Esophagus muscularis mucosa (tissue), 4 donors: ENCODE data around the gene ADAMTS2.

ENCODE experiments used
- CTCF ChIP-seq, 3 experiments: fragments of 200-600 bp in 2 of 3; fragments of 450-650 bp in 1 of 3; sonication (generic) in 2 of 3; IDR thresholded peaks; one replicate each; pipeline ENCODE4 v1.5.1; 2017 to 2019; ENCODE audit warnings: antibody characterized with exemption in 3 of 3, mild to moderate bottlenecking in 2 of 3, moderate library complexity in 1 of 3
- EP300 ChIP-seq: sonication (generic); formaldehyde crosslinking; IDR thresholded peaks from one replicate; pipeline ENCODE4 v1.6.1; 2017; ENCODE audit warnings: antibody characterized with exemption
- POLR2A ChIP-seq: fragments of 450-650 bp; IDR thresholded peaks from one replicate; pipeline ENCODE4 v1.6.1; 2017; ENCODE audit warnings: antibody characterized with exemption, moderate library complexity, mild to moderate bottlenecking, low read depth

GRCh38 chr5:179264783-179265513 lies 80.3 kb downstream of the ADAMTS2 start:
- no peak for TF ChIP-seq POLR2A
- TF ChIP-seq CTCF (IDR thresholded peaks at IDR 0.05): no peak
- TF ChIP-seq EP300: no peak
